K562 (cell line): ENCODE data around the gene CD55. TPM values are rescaled to one million over a fixed set of nuclear protein-coding genes. Genes with fewer than 3 reads are reported as not detected.

ENCODE experiments used
- BHLHE40 ChIP-seq: IDR thresholded peaks from 2 replicates; pipeline ENCODE4 v1.6.1; 2011; ENCODE audit warnings: low read length, improper control_type of control experiment
- CBFB ChIP-seq: sonication (generic); formaldehyde crosslinking; IDR thresholded peaks from 2 replicates; pipeline ENCODE4 v1.4.0; 2020; ENCODE audit warnings: mild to moderate bottlenecking, missing genetic modification reagents
- CHD1 ChIP-seq: fragments of 200-600 bp; sonication (generic); IDR thresholded peaks from one replicate; pipeline ENCODE4 v1.6.1; 2012; ENCODE audit warnings: mild to moderate bottlenecking, moderate library complexity, low read length, inconsistent platforms
- CREB3 ChIP-seq: fragments of 450-650 bp; conservative IDR thresholded peaks from 2 replicates; pipeline ENCODE4 v1.6.1; 2016; ENCODE audit warnings: missing genetic modification characterization, low read depth, mild to moderate bottlenecking, missing compliant biosample characterization, moderate library complexity
- ELF1 ChIP-seq: fragments of 200-800 bp; sonication (Bioruptor generic); IDR thresholded peaks from 2 replicates; pipeline ENCODE4 v1.6.1; 2016; ENCODE audit warnings: missing genetic modification characterization, missing compliant biosample characterization
- ELF4 ChIP-seq: fragments of 450-650 bp; formaldehyde crosslinking; IDR thresholded peaks from 2 replicates; pipeline ENCODE4 v1.4.0; 2022; ENCODE audit warnings: missing genetic modification characterization
- HNRNPL ChIP-seq: fragments of 200-400 bp; formaldehyde crosslinking; IDR thresholded peaks from 2 replicates; pipeline ENCODE4 v1.6.1; 2017; ENCODE audit warnings: low read depth, mild to moderate bottlenecking, low read length
- KDM2B ChIP-seq: fragments of 250-450 bp; sonication (Bioruptor Pico); IDR thresholded peaks from 2 replicates; pipeline ENCODE4 v1.8.0; 2021; ENCODE audit warnings: mild to moderate bottlenecking, moderate library complexity
- KLF6 ChIP-seq: fragments of 250-450 bp; sonication (Bioruptor Pico); IDR thresholded peaks from 2 replicates; pipeline ENCODE4 v1.4.0; 2020; ENCODE audit warnings: mild to moderate bottlenecking, moderate library complexity, borderline replicate concordance
- MAFG ChIP-seq: fragments of 450-650 bp; conservative IDR thresholded peaks from 2 replicates; pipeline ENCODE4 v1.6.1; 2016; ENCODE audit warnings: missing genetic modification characterization, missing compliant biosample characterization
- MAX ChIP-seq: sonication (generic); formaldehyde crosslinking; IDR thresholded peaks from 2 replicates; pipeline ENCODE4 v1.9.0; 2022; ENCODE audit warnings: mild to moderate bottlenecking, missing genetic modification reagents
- NCOA6 ChIP-seq: fragments of 450-650 bp; IDR thresholded peaks from 2 replicates; pipeline ENCODE4 v1.6.1; 2017; ENCODE audit warnings: mild to moderate bottlenecking
- SIX5 ChIP-seq, 2 experiments: IDR thresholded peaks; 2 replicates each; pipeline ENCODE4 v1.6.1; 2011; ENCODE audit warnings: low read length in 2 of 2, borderline replicate concordance in 1 of 2, low read depth in 1 of 2, mild to moderate bottlenecking in 1 of 2, moderate library complexity in 1 of 2; ENCODE audit not compliant: insufficient read depth in 1 of 2
- SNRNP70 ChIP-seq: fragments of 200-400 bp; formaldehyde crosslinking; optimal IDR thresholded peaks from 2 replicates; pipeline ENCODE3; 2017; ENCODE audit warnings: low read depth, low read length
- YBX1 ChIP-seq: fragments of 450-650 bp; IDR thresholded peaks from 2 replicates; pipeline ENCODE4 v1.7.1; 2016; ENCODE audit warnings: mild to moderate bottlenecking
- ZBTB33 ChIP-seq: sonication (generic); formaldehyde crosslinking; IDR thresholded peaks from 2 replicates; pipeline ENCODE4 v1.8.1; 2023; ENCODE audit warnings: mild to moderate bottlenecking, missing genetic modification reagents
- ZNF124 ChIP-seq: sonication (generic); formaldehyde crosslinking; IDR thresholded peaks from 2 replicates; pipeline ENCODE4 v1.8.1; 2022; ENCODE audit warnings: missing genetic modification reagents
- ZNF133 ChIP-seq: fragments of 250-450 bp; sonication (Bioruptor Pico); IDR thresholded peaks from 2 replicates; pipeline ENCODE4 v1.4.0; 2020; ENCODE audit warnings: mild to moderate bottlenecking
- ZNF24 ChIP-seq: fragments of 450-650 bp; IDR thresholded peaks from 2 replicates; pipeline ENCODE4 v1.6.1; 2016
- ZNF436 ChIP-seq: fragments of 250-450, 450-650 bp; sonication (Bioruptor Pico); formaldehyde crosslinking; IDR thresholded peaks from 2 replicates; pipeline ENCODE4 v1.7.0; 2020; ENCODE audit warnings: mild to moderate bottlenecking
- ZNF589 ChIP-seq: fragments of 200-800 bp; sonication (Bioruptor generic); IDR thresholded peaks from 2 replicates; pipeline ENCODE4 v1.6.1; 2016; ENCODE audit warnings: low read depth, missing genetic modification characterization, missing compliant biosample characterization
- ZNF696 ChIP-seq: fragments of 250-450 bp; sonication (Bioruptor Pico); conservative IDR thresholded peaks from 2 replicates; pipeline ENCODE4 v1.4.0; 2020; ENCODE audit warnings: mild to moderate bottlenecking, moderate library complexity
- ZZZ3 ChIP-seq: fragments of 450-650 bp; IDR thresholded peaks from 2 replicates; pipeline ENCODE4 v1.6.1; 2016; ENCODE audit warnings: antibody characterized with exemption, mild to moderate bottlenecking, moderate library complexity
- polyA plus RNA-seq, 8 experiments: library from polyadenylated mRNA; depleted of rRNA in 4 of 8; stranded (reverse) in 5 of 8; unstranded in 3 of 8; fragments of >200 nt; fragmentation: Nextera tagmentation in 2 of 8; fragmentation: Illumina TruSeq in 1 of 8; extraction: Ambion mirVana in 2 of 8; extraction: Trizol in 1 of 8; gene quantifications; 2 replicates each; pipeline versions ENCODE4 v1.2.1 to v1.2.3, GENCODE V29; 2011 to 2014; ENCODE audit warnings: inconsistent platforms in 1 of 8, missing spikeins in 1 of 8
- total RNA-seq, 7 experiments: library from RNA; depleted of rRNA in 6 of 7; stranded (reverse); fragments of >200 nt in 6 of 7; fragmentation: Illumina TruSeq in 2 of 7; extraction: Trizol in 2 of 7; gene quantifications; 2 replicates each; pipeline versions ENCODE4 v1.2.1 to v1.2.3, GENCODE V29; 2011 to 2021; ENCODE audit warnings: low replicate concordance in 1 of 7

CD55 gene
- total and polyA plus RNA-seq, 9 of the 15 experiments (the other 6 are each of a cell fraction or from before 2014, with no cell fraction given) = 17.7 to 150 (median 97.0) TPM

GRCh38 chr1:207309745-207310273 is 11.7 kb upstream of the CD55 start (continued):
- no peak for TF ChIP-seq CBFB (CRISPR knock-in tag)
- no peak for TF ChIP-seq ZNF133
- no peak for TF ChIP-seq ZNF696 (CRISPR knock-in tag)
- no peak for TF ChIP-seq YBX1
- TF ChIP-seq SIX5 (IDR thresholded peaks at IDR 0.05; ENCODE audit: borderline replicate concordance in 1 of 2, insufficient read depth in 1 of 2, low read depth in 1 of 2, low read length in 2 of 2) = no peak
- no peak for TF ChIP-seq ELF4 (CRISPR knock-in tag)
- TF ChIP-seq HNRNPL = no peak
- TF ChIP-seq KLF6 (CRISPR knock-in tag) = 0 out of 2 replicates have a peak, but pooled peaks have one; percentile 7
- no peak for TF ChIP-seq KDM2B (CRISPR knock-in tag)
- TF ChIP-seq ZZZ3 = no peak
- peak; percentile 79; the same call in 1 of the 2 replicates for TF ChIP-seq BHLHE40
- TF ChIP-seq CREB3 (tag) = 0 out of 2 replicates have a peak, but pooled peaks have one; percentile 39
- no peak for TF ChIP-seq CHD1
- no peak for TF ChIP-seq ZNF436 (CRISPR knock-in tag)
- TF ChIP-seq MAFG (tag) = no peak
- TF ChIP-seq ZBTB33 (CRISPR knock-in tag) = no peak
- TF ChIP-seq NCOA6 = no peak
- TF ChIP-seq ELF1 (tag) = peak; percentile 57; the same call in 1 of the 2 replicates
- no peak for TF ChIP-seq ZNF124
- TF ChIP-seq MAX (CRISPR knock-in tag) = peak; percentile 42; the same call in 1 of the 2 replicates
- TF ChIP-seq SNRNP70 = no peak
- peak; percentile 86 for TF ChIP-seq ZNF589 (CRISPR knock-in tag)
- no peak for TF ChIP-seq ZNF24
